IMR-90 (cell line): ENCODE results near the gene EIF4EBP2. TPM values are rescaled to one million over a fixed set of nuclear protein-coding genes. Genes with fewer than 3 reads are reported as not detected.

Experiments used
- ATAC-seq: fragments of 200-7000 bp; cut with Tn5 transposase; 2 replicates; pipeline ENCODE4 v1.9.1; 2020; ENCODE audit warnings: low read depth, mild to moderate bottlenecking, moderate library complexity
- BruUV-seq: library from RNA; stranded (reverse); fragments of 400-500 nt; replicated peaks from 2 replicates; lab custom pipeline; 2021; lab: Mats Ljungman, UMichigan
- CTCF ChIA-PET: fragments of 300-600 bp; formaldehyde crosslinking; extraction: SDS; loops from one replicate; lab custom pipeline; 2021; ENCODE audit warnings: antibody characterized with exemption; lab: Yijun Ruan, JAX
- POLR2A ChIA-PET: fragments of 300-600 bp; sonication (Branson Sonifier 250); formaldehyde crosslinking; loops from one replicate; lab custom pipeline; 2022; ENCODE audit warnings: antibody characterized with exemption; ENCODE audit not compliant: unreplicated experiment; lab: Charles Lee
- DNase-seq: peaks from one replicate; pipeline ENCODE4 v3.0.0; 2013
- H2AFZ ChIP-seq: replicated peaks from 2 replicates; pipeline ENCODE3; 2013; ENCODE audit warnings: low read length, mild to moderate bottlenecking; ENCODE audit not compliant: poor library complexity
- H2AK5ac ChIP-seq: 2 replicates; pipeline ENCODE4 v1.6.1; 2013; ENCODE audit warnings: low read depth, low read length, inconsistent platforms
- H2AK9ac ChIP-seq: replicated peaks from 2 replicates; pipeline ENCODE3; 2013; ENCODE audit warnings: mild to moderate bottlenecking, low read depth, low read length, moderate library complexity; ENCODE audit not compliant: poor library complexity
- H2BK120ac ChIP-seq: 2 replicates; pipeline ENCODE4 v1.6.1; 2013; ENCODE audit warnings: low read depth, low read length, inconsistent platforms
- H2BK15ac ChIP-seq: 3 replicates; pipeline ENCODE4 v1.6.1; 2013; ENCODE audit warnings: low read depth, low read length, inconsistent platforms
- H2BK20ac ChIP-seq: 2 replicates; pipeline ENCODE4 v1.6.1; 2013; ENCODE audit warnings: low read depth, mild to moderate bottlenecking, inconsistent platforms, low read length, moderate library complexity
- H2BK5ac ChIP-seq: 2 replicates; pipeline ENCODE4 v1.6.1; 2013; ENCODE audit warnings: mild to moderate bottlenecking, low read depth, low read length, inconsistent platforms; ENCODE audit not compliant: poor library complexity, severe bottlenecking
- H3K14ac ChIP-seq: replicated peaks from 2 replicates; pipeline ENCODE4 v1.6.1; 2013; ENCODE audit warnings: low read depth, low read length, inconsistent platforms
- H3K18ac ChIP-seq: 2 replicates; pipeline ENCODE4 v1.6.1; 2013; ENCODE audit warnings: low read depth, low read length, control low read depth
- H3K23ac ChIP-seq: 2 replicates; pipeline ENCODE4 v1.6.1; 2013; ENCODE audit warnings: low read depth, low read length, inconsistent platforms
- H3K27ac ChIP-seq: 2 replicates; pipeline ENCODE4 v1.5.1; 2013; ENCODE audit warnings: mild to moderate bottlenecking, control low read depth, low read length; ENCODE audit not compliant: insufficient read depth
- H3K27me3 ChIP-seq: 2 replicates; pipeline ENCODE4 v1.6.1; 2013; ENCODE audit warnings: low read length; ENCODE audit not compliant: control insufficient read depth, insufficient read depth
- H3K36me3 ChIP-seq: 2 replicates; pipeline ENCODE4 v1.6.1; 2013; ENCODE audit warnings: low read length, mixed read lengths; ENCODE audit not compliant: control insufficient read depth, insufficient read depth
- H3K4ac ChIP-seq: 2 replicates; pipeline ENCODE4 v1.6.1; 2013; ENCODE audit warnings: low read depth, low read length, inconsistent platforms
- H3K4me1 ChIP-seq: 2 replicates; pipeline ENCODE4 v1.6.1; 2013; ENCODE audit warnings: low read length, mixed read lengths; ENCODE audit not compliant: control insufficient read depth, insufficient read depth
- H3K4me2 ChIP-seq: 2 replicates; pipeline ENCODE4 v1.6.1; 2013; ENCODE audit warnings: low read depth, mild to moderate bottlenecking, control low read depth, low read length, moderate library complexity
- H3K4me3 ChIP-seq: 2 replicates; pipeline ENCODE4 v1.5.1; 2013; ENCODE audit warnings: low read depth, mild to moderate bottlenecking, control low read depth, low read length, moderate library complexity; ENCODE audit not compliant: insufficient read depth
- H3K56ac ChIP-seq: 2 replicates; pipeline ENCODE4 v1.6.1; 2013; ENCODE audit warnings: low read length, inconsistent platforms; ENCODE audit not compliant: insufficient read depth; ENCODE audit errors: extremely low read depth
- H3K79me1 ChIP-seq, 2 experiments: 2 replicates each; pipeline ENCODE4 v1.6.1; 2013; ENCODE audit warnings: low read length in 2 of 2, inconsistent platforms in 1 of 2, low read depth in 1 of 2
- H3K9ac ChIP-seq: 2 replicates; pipeline ENCODE4 v1.6.1; 2013; ENCODE audit warnings: low read depth, low read length, control low read depth
- H3K9me1 ChIP-seq: 2 replicates; pipeline ENCODE4 v1.6.1; 2013; ENCODE audit warnings: low read length, inconsistent platforms; ENCODE audit not compliant: insufficient read depth
- H3K9me3 ChIP-seq: 2 replicates; pipeline ENCODE4 v1.6.1; 2013; ENCODE audit warnings: low read length; ENCODE audit not compliant: control insufficient read depth, insufficient read depth
- H4K20me1 ChIP-seq: 2 replicates; pipeline ENCODE4 v1.6.1; 2013; ENCODE audit warnings: low read length, inconsistent platforms; ENCODE audit not compliant: insufficient read depth
- H4K5ac ChIP-seq: 2 replicates; pipeline ENCODE4 v1.6.1; 2013; ENCODE audit warnings: mild to moderate bottlenecking, low read depth, low read length, control low read depth
- H4K8ac ChIP-seq, 2 experiments: 2 replicates each; pipeline ENCODE4 v1.6.1; 2013; ENCODE audit warnings: low read depth in 2 of 2, low read length in 2 of 2, control low read depth in 1 of 2, inconsistent platforms in 1 of 2
- H4K91ac ChIP-seq: 2 replicates; pipeline ENCODE4 v1.6.1; 2013; ENCODE audit warnings: low read depth, low read length, inconsistent platforms; ENCODE audit not compliant: insufficient read depth
- CEBPB ChIP-seq: IDR thresholded peaks from 2 replicates; pipeline ENCODE4 v1.6.1; 2012; ENCODE audit warnings: low read depth, low read length, improper control_type of control experiment
- CTCF ChIP-seq: conservative IDR thresholded peaks from 2 replicates; pipeline ENCODE4 v1.5.1; 2012; ENCODE audit warnings: mild to moderate bottlenecking, low read depth, low read length, improper control_type of control experiment
- FOS ChIP-seq: fragments of 150-350 bp; IDR thresholded peaks from 2 replicates; pipeline ENCODE4 v1.6.1; 2016; ENCODE audit warnings: low read depth, low read length
- MAFK ChIP-seq: IDR thresholded peaks from 2 replicates; pipeline ENCODE4 v1.6.1; 2012; ENCODE audit warnings: low read depth, low read length, improper control_type of control experiment
- MXI1 ChIP-seq: IDR thresholded peaks from 2 replicates; pipeline ENCODE4 v1.6.1; 2012; ENCODE audit warnings: low read depth, mild to moderate bottlenecking, low read length, moderate library complexity, borderline replicate concordance
- NFE2L2 ChIP-seq: fragments of 150-350 bp; IDR thresholded peaks from 2 replicates; pipeline ENCODE4 v1.6.1; 2016; ENCODE audit warnings: low read depth, mild to moderate bottlenecking, low read length
- RAD21 ChIP-seq: IDR thresholded peaks from 2 replicates; pipeline ENCODE4 v1.6.1; 2012; ENCODE audit warnings: low read length, improper control_type of control experiment
- RCOR1 ChIP-seq: IDR thresholded peaks from 2 replicates; pipeline ENCODE4 v1.6.1; 2012; ENCODE audit warnings: mild to moderate bottlenecking, low read length, improper control_type of control experiment; ENCODE audit not compliant: insufficient replicate concordance
- SMC3 ChIP-seq: fragments of 150-350 bp; IDR thresholded peaks from 2 replicates; pipeline ENCODE4 v1.6.1; 2016; ENCODE audit warnings: low read depth, mild to moderate bottlenecking, antibody characterized with exemption, low read length, moderate library complexity
- USF2 ChIP-seq: fragments of 150-350 bp; IDR thresholded peaks from 2 replicates; pipeline ENCODE4 v1.6.1; 2017; ENCODE audit warnings: mild to moderate bottlenecking, antibody characterized with exemption, low read length, low read depth
- WGBS, 2 experiments: methylation state at CpG; one replicate each; pipeline versions ENCODE4 v1.1.5 to v1.1.7; 2013; ENCODE audit warnings: missing lambda C conversion rate in 2 of 2; ENCODE audit not compliant: insufficient read length in 1 of 2; ENCODE audit errors: extremely low coverage in 2 of 2; 5-methylcytosine and 5-hydroxymethylcytosine counted together
- dilution Hi-C: fragments of 300-500 bp; cut with HindIII; formaldehyde crosslinking; loops from one replicate; pipeline ENCODE4 v1.14.3; 2018; ENCODE audit warnings: low sequenced_read_pairs; ENCODE audit not compliant: unreplicated experiment
- in situ Hi-C: fragments of 300-500 bp; cut with MboI; formaldehyde crosslinking; loops from 3 replicates; pipeline ENCODE4 v1.14.3; 2019; ENCODE audit warnings: low sequenced_read_pairs, inconsistent platforms, mixed read lengths
- intact Hi-C: fragments of 100-400 bp; cut with micrococcal nuclease; formaldehyde crosslinking; loops from 2 replicates; pipeline ENCODE4 v1.10.0; 2022
- polyA plus RNA-seq, 3 experiments: library from polyadenylated mRNA; depleted of rRNA; stranded (reverse); fragments of >200 nt; gene quantifications; 2 replicates each; pipeline ENCODE4 v1.2.3, GENCODE V29; 2012; ENCODE audit warnings: low replicate concordance in 1 of 3
- total RNA-seq: library from RNA; depleted of rRNA; stranded (reverse); fragments of >200 nt; gene quantifications from 2 replicates; pipeline ENCODE4 v1.2.3, GENCODE V29; 2012

Gene EIF4EBP2
- total and polyA plus RNA-seq, 2 of the 4 experiments (the other 2 are of a cell fraction): 13.7 to 15.6 TPM

DNA sequence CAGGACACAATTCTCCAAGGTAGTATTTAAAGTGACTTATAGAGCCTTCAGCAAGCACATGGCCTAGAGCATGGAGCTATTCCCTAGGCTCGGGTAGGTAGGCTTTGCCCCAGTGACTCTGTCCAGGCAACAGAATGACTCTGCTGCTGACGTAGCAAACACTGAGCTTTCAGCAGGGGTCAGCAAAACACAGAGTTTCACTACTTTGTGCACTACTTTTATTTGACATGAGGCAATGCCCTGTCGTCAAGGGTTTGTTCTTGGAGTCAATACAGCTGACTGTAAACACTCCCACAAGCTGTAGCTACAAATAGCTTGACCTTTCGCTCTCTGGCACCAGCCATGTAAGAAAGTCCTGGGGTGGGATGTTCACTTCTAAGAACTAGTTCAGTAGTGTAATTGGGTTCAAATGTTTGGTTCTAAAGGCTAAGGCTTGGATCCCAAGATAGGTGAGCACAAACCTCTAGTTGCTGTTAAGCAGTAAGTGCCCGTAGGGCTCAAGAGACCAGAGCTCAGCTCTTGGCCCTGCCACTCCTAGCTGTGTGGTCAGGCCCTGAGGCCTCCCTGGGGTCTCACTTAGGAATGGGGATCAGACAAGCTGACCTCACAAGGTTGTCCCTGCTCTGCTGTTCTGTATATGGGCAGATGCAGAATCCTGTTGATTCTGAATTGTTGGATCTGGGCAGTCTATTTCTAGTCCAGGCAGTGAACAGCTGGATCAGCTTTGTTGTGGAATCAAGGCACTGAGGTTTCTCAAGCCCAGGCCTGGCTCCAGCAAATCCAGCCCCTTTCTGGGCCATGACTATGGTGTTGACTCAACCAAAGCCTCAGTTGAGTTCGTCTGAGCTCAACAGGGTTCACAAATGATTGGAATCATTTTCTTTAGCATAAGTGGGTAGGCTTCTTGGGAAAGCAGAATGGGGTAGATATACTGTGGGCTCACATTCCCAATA lies 26.8 kb downstream of the EIF4EBP2 start:
- H3K56ac ChIP-seq: no peak overlapping the region
- no peak overlapping the region for H2AK9ac ChIP-seq
- H3K18ac ChIP-seq: no peak overlapping the region
- H3K23ac ChIP-seq: no peak overlapping the region
- peaks cover 12% of the 10 kb centered on the region for H3K9me1 ChIP-seq
- DNase-seq (peak; percentile 87), ATAC-seq (peak; percentile 65)
- POLR2A ChIA-PET: no interaction called here
- no peaks in the 10 kb centered on the region for H3K27me3 ChIP-seq
- no peak overlapping the region for H3K27ac ChIP-seq
- H3K9me3 ChIP-seq: no peaks in the 10 kb centered on the region
- in situ Hi-C loops (no loop called here), intact Hi-C loops (no loop called here), dilution Hi-C loops (no loop called here)
- H2BK120ac ChIP-seq: no peak overlapping the region
- no peak overlapping the region for H2BK15ac ChIP-seq
- TF ChIP-seq FOS (no peak), RAD21 (peak; percentile 17; the same call in 1 of the 2 replicates), MAFK (peak; percentile 82), CEBPB (peak; percentile 57), MXI1 (peak; percentile 88), SMC3 (no peak; the same call in 1 of the 2 replicates), NFE2L2 (peak; percentile 7; the same call in 1 of the 2 replicates), CTCF (peak; percentile 33; the same call in 1 of the 2 replicates), USF2 (no peak), RCOR1 (no peak)
- BruUV-seq: no TSS peak
- H3K14ac ChIP-seq: no peak overlapping the region
- 13% methylated on average over 2 of the region's 6 CpGs; no CpG with 5 or more reads in 1 of the 2 experiments for WGBS, 2 experiments
- peaks cover 19% of the 10 kb centered on the region for H4K20me1 ChIP-seq
- CTCF ChIA-PET: interaction anchor here (1.0 to 1.1 kb wide), 5 partner anchors 13 to 58 kb away, joined by 3 to 4 read pairs (median 3); no protein-coding TSS in a partner anchor
- no peak overlapping the region for H3K9ac ChIP-seq
- H4K91ac ChIP-seq: no peak overlapping the region
- no peak overlapping the region for H2AK5ac ChIP-seq
- H3K4me2 ChIP-seq: peak overlapping the region; percentile 16; the same call in 1 of the 2 replicates
- no peak overlapping the region for H3K4ac ChIP-seq
- H2BK5ac ChIP-seq: no peak overlapping the region
- no peak overlapping the region for H3K4me3 ChIP-seq
- H4K8ac ChIP-seq: no peak overlapping the region
- H2AFZ ChIP-seq: no peak overlapping the region
- no peak overlapping the region for H4K5ac ChIP-seq
- no peak overlapping the region for H2BK20ac ChIP-seq
- H3K4me1 ChIP-seq: peaks cover 10% of the 10 kb centered on the region
- H3K79me1 ChIP-seq: peaks cover 2 to 16% of the 10 kb centered on the region in 2 experiments; a peak in 3 of 4 replicates
- peaks cover 24% of the 10 kb centered on the region for H3K36me3 ChIP-seq
